ENCODE measurements around the gene VSTM2B. TPM values are rescaled to one million over a fixed set of nuclear protein-coding genes. Genes with fewer than 3 reads are reported as not detected.

The VSTM2B gene
- total RNA-seq, 4 donors from 2014 or later = not detected

DNA sequence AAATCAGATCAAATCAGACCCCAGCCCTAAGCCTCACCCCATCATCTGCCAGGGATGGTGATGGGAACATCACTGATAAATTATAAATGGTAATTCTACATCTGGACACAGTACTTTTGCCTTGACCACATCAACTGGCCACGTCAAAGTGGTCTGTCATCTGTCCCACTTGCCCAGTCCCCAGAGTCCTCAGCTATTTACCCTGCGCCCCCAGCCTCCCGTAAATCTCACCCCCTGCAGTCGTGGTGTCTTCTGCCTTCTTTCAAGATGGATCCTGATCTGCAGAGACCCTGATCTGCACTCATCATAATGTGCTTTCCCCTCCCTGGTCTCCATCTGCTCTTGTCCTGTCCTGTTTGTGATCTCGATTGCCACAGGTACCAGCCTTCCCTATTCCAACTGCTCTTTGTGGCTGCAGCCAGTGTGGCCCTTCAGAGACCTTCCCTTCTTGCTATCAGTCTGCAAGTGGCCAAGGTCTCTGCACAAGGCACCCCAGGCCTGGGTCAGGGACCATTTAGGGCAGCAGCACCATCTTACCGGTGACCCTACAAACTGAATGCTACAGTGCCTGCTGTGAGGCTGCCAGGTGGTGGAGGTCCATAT lies 53.6 kb downstream of the VSTM2B start:
- in situ Hi-C loops (cut with MboI; ENCODE audit: low pct_ligation_motif_present in 1 of 4, low pct_unique_long_range_greater_than_20kb in 1 of 4, low sequenced_read_pairs in 3 of 4) (no loop called here), intact Hi-C loops (cut with DNase I; ENCODE audit: low total_unique reads) (no loop called here)
- peaks cover 14% of the 10 kb centered on the region for H3K27me3 ChIP-seq
- no peak overlapping the region for H3K27ac ChIP-seq
- DNase-seq = no peak
- no peaks in the 10 kb centered on the region for H3K9me3 ChIP-seq
- no peaks in the 10 kb centered on the region for H3K36me3 ChIP-seq
- WGBS, 2 donors (ENCODE audit: low coverage in 1 of 2) = 81 to 92% methylated on average over 4 to 6 of the region's 6 CpGs
- TF ChIP-seq, protein P1, sequence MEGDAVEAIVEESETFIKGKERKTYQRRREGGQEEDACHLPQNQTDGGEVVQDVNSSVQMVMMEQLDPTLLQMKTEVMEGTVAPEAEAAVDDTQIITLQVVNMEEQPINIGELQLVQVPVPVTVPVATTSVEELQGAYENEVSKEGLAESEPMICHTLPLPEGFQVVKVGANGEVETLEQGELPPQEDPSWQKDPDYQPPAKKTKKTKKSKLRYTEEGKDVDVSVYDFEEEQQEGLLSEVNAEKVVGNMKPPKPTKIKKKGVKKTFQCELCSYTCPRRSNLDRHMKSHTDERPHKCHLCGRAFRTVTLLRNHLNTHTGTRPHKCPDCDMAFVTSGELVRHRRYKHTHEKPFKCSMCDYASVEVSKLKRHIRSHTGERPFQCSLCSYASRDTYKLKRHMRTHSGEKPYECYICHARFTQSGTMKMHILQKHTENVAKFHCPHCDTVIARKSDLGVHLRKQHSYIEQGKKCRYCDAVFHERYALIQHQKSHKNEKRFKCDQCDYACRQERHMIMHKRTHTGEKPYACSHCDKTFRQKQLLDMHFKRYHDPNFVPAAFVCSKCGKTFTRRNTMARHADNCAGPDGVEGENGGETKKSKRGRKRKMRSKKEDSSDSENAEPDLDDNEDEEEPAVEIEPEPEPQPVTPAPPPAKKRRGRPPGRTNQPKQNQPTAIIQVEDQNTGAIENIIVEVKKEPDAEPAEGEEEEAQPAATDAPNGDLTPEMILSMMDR (IDR thresholded peaks at IDR 0.05) = no peak
- no peak for TF ChIP-seq POLR2A (IDR thresholded peaks at IDR 0.05)
- no peak for TF ChIP-seq EP300 (IDR thresholded peaks at IDR 0.05; ENCODE audit: low read depth)
- TF ChIP-seq POLR2AphosphoS5 (IDR thresholded peaks at IDR 0.05) = no peak
- H3K4me3 ChIP-seq = no peak overlapping the region
- H3K4me1 ChIP-seq = no peaks in the 10 kb centered on the region

DNA sequence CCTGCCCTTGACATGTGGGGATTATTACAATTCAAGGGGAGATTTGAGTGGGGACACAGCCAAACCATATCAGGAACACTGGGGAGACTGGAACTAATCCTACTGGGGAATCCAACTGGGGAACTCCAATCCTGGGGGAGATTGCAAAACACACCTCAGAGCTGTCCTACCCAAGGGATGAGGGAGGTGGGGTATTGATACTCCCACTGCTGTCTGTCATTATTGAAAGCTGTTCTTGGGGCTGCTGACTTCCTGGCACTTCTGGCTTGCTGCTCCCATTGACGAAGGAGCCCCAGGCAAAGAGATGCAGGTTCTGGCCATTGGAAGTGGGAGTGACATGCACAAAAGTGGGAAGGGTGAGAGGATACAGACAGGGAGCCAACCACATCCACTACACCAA lies 55.6 kb downstream of the VSTM2B start:
- Histone ChIP-seq H3K4me3 (no peak overlapping the region), H3K27ac (no peak overlapping the region), H3K27me3 (peaks cover 9% of the 10 kb centered on the region), H3K4me1 (no peaks in the 10 kb centered on the region), H3K36me3 (no peaks in the 10 kb centered on the region), H3K9me3 (no peaks in the 10 kb centered on the region)
- intact Hi-C loops (cut with DNase I; ENCODE audit: low total_unique reads) = no loop called here
- WGBS, 2 donors (ENCODE audit: low coverage in 1 of 2) = 39% methylated on average over 1 of the region's 1 CpG; no CpG with 5 or more reads in 1 of the 2 donors
- DNase-seq = no peak
- in situ Hi-C loops (cut with MboI; ENCODE audit: low pct_ligation_motif_present in 1 of 4, low pct_unique_long_range_greater_than_20kb in 1 of 4, low sequenced_read_pairs in 3 of 4) = no loop called here
- TF ChIP-seq, protein P1 (IDR thresholded peaks at IDR 0.05) = no peak
- no peak for TF ChIP-seq POLR2AphosphoS5 (IDR thresholded peaks at IDR 0.05)
- TF ChIP-seq POLR2A (IDR thresholded peaks at IDR 0.05) = no peak
- TF ChIP-seq EP300 (IDR thresholded peaks at IDR 0.05; ENCODE audit: low read depth) = no peak

DNA sequence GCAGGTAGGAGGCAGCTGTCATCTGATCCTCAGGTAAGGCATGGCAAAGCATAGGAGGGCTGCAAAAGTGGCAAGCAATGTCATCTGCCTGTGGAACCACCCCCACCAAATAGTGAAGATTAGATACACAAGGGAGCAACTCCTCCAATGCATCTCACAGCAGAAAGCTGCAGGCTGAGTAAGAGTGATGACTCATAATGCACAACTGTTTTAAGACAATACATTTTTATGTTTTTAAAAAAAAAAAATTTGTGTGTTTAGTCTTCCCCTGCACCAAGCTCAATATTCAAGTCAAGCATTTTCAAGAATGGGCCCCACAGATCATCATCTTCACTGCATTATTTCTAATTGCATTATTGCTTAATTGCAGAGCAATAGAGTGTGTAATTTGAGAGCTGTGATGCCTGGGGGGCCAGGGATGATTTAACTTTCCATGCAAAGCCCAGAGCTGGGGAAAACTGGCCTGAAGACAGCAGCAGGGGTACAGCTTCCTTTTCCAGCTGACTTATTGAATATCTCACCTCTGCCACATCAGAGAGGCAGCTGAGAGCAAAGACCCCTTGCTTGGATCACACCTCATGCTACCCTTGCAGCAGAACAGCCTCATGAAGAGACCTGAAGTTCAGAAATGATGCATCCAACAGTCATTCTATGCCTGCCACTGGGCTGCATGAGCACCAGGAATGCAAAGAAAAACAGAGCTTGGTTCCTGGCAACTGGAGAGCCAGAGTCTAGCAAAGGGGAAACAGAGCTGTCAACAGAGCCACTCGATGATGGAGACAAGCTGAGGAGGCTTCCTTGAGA lies 57.6 kb downstream of the VSTM2B start:
- H3K4me3 ChIP-seq = no peak overlapping the region
- no peak for TF ChIP-seq EP300 (IDR thresholded peaks at IDR 0.05; ENCODE audit: low read depth)
- TF ChIP-seq, protein P1 (IDR thresholded peaks at IDR 0.05) = no peak
- no peak for TF ChIP-seq POLR2AphosphoS5 (IDR thresholded peaks at IDR 0.05)
- no peak for TF ChIP-seq POLR2A (IDR thresholded peaks at IDR 0.05)
- 39 to 67% methylated on average over 1 of the region's 1 CpG for WGBS, 2 donors (ENCODE audit: low coverage in 1 of 2)
- no peaks in the 10 kb centered on the region for H3K36me3 ChIP-seq
- H3K27me3 ChIP-seq = no peaks in the 10 kb centered on the region
- in situ Hi-C loops (cut with MboI; ENCODE audit: low pct_ligation_motif_present in 1 of 4, low pct_unique_long_range_greater_than_20kb in 1 of 4, low sequenced_read_pairs in 3 of 4) = no loop called here
- H3K9me3 ChIP-seq = no peaks in the 10 kb centered on the region
- no peaks in the 10 kb centered on the region for H3K4me1 ChIP-seq
- DNase-seq = no peak
- intact Hi-C loops (cut with DNase I; ENCODE audit: low total_unique reads) = no loop called here
- no peak overlapping the region for H3K27ac ChIP-seq

DNA sequence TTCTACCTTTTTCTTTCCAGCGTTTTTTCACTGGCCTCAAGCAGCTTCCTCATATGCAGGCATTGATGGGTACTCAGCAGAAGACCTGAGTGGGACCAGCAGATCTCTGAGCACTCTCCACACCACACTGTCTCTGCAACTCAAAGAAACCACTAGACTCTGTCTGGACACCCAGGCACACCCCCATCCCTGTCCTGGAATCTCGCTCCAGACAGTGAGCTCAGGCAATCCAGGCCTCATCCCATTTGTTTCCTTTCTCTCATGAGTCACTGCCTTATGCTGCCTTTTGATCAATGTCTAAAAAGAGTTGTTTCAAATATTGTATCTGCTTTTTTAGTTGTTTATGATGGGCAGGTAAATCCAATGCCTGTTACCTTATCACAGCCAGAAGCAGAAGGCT lies 60.6 kb downstream of the VSTM2B start:
- 46 to 73% methylated on average over 2 of the region's 2 CpGs for WGBS, 2 donors (ENCODE audit: low coverage in 1 of 2)
- TF ChIP-seq, protein P1 (IDR thresholded peaks at IDR 0.05) = no peak
- no peak for TF ChIP-seq POLR2AphosphoS5 (IDR thresholded peaks at IDR 0.05)
- no peak for TF ChIP-seq POLR2A (IDR thresholded peaks at IDR 0.05)
- intact Hi-C loops (cut with DNase I; ENCODE audit: low total_unique reads) (no loop called here), in situ Hi-C loops (cut with MboI; ENCODE audit: low pct_ligation_motif_present in 1 of 4, low pct_unique_long_range_greater_than_20kb in 1 of 4, low sequenced_read_pairs in 3 of 4) (no loop called here)
- Histone ChIP-seq H3K36me3 (no peaks in the 10 kb centered on the region), H3K4me3 (no peak overlapping the region), H3K9me3 (no peaks in the 10 kb centered on the region), H3K27me3 (peaks cover under 1% of the 10 kb centered on the region), H3K27ac (no peak overlapping the region), H3K4me1 (no peaks in the 10 kb centered on the region)
- DNase-seq = no peak
